ENCODE measurements around the gene CKM.
"Not testable (repeated sequence)": the region's sequence is repeated elsewhere in the genome, so short reads cannot be mapped to it uniquely, and the experiment has no call there.

The CKM gene

DNA sequence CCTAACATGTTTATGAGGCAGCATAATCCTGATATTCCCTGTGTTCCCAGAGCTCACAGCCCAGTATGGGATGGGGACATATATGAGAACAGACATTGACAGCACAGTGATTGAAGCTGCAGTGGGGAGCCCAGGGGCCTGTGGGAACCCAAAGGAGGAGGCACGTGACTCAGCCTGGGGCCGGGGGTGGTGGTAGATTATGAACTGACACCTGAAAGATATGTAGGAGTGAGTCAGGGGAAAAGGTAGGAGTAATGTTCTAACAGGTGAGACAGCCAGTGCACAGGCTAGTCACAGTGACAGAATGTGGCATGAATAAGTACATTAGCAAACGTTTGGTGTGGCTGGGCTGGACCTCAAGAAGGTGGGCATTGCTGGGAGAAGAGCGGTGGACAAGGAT is 29.0 kb downstream of the CKM start:
- DNase-seq (ENCODE audit: low spot score), result no peak

DNA sequence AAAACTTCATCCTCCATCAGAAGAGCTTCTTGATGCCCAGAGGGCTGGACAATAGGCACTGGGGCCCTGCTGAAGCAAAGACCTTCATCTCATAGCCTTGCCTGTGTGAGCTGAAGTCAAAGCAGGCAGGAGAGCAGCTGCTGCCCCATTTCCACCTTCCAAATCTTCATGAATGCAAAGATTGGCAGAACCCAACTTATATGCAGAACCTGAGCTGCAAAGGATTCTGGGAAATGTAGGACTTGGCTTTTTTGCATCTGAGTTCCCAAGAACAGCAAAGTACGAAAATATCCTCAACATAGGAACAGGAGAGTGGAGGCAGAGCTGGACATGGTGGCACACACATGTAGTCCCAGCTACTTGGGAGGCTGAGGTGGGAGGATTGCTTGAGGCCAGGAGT is 30.8 kb downstream of the CKM start:
- DNase-seq (ENCODE audit: low spot score), result no peak

DNA sequence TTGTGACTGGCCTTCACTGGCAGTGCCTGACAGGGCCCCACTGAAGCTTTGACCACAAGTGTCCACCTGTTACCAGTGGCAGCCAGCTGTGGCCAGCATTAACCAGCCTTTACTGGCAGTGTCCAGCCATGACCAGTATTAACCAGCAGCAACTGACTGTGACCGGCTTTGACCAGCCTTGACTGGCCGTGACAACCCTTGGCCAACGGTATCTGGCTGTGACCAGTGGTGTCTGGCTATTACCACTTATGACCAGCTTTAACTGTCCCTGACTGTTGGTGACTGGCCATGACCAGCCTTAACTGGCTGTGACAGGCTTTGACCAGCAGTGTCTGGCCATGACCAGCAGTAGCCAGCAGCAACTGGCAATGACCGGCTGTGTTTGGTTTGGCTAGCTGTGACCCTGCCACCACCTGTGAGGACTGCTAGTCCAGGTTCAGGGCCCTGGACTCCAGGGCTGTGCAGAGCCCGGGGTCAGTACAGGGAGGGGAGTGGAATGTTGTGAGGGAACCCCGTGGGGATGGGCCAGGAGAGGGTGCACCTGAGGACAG is 32.2 kb downstream of the CKM start:
- no peak for DNase-seq (ENCODE audit: low spot score)

DNA sequence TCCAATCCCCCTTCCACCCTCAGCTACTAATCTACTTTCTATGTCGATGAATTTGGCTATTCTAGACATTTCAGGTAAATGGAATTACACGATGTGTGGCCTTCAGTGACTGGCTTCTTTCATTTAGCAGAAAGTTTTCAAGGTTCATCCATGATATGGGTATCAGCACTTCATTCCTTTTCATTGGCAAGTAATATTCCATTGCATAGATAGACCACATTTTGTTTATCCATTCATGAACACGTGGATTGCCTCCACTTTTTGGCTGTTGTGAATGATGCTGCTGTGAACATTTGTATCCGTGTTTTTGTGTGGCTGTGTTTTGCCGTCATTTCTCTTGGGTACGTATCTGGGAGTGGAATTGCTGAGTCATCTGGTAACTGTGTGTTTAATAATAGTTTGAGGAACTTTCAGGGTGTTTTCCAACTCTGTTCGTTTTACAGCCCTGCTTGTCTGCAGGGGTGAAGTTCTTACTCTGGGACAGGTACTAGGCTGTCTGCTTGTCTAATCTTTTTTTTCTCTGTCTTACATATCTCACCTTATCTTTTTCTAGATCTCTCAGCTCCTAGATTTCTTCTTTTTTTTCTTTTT is 39.1 kb downstream of the CKM start:
- DNase-seq (ENCODE audit: low spot score), result no peak

DNA sequence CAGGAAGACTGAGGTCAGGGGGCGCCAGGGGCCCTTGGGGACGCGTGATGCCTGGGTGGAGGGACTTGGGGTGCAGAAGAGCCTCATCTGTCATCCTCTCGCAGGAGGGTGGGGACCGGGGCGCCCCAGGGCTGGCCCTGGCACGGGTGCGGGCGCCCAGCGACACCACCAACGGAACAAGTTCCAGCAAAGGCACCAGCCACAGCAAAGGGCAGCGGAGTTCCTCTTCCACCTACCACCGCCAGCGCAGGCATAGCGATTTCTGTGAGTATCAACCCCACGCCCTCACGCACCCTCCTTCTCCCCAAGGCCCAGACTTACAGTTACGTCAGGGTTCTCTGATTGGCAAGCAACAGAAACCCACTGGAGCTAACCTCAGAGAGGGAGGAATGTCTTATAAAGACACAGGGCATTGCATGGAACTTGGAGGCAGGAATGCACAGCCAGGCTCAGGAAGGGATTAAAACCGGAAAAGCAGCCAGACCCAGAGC is 42.2 kb downstream of the CKM start:
- DNase-seq (ENCODE audit: low spot score), result no peak

DNA sequence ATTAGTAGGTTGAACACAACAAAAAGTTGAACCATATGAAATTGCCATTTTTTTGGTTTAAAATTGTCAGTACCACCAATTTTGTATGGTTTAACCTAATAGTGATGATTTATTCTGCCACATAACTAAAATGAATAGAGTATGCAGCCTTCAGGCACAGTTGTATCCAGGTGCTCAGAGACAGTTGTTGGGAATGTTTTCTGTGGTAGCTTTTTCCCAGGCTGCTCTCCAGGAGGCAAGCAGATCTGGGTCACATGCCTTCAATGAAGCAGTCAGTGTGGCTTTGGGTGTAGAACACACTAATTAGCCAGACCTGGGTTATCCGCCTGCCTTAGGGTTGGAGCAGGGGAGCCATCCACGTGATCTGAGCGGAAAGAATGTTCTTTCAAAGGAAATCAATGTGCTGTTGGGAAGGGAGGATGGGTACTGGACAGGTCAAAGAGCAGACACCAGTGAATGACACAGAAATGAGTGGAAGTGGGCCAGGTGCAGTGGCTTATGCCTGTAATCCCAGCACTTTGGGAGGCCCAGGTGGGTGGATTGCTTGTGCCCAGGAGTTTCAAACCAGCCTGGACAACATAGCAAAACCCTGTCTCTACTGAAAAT is 43.0 kb downstream of the CKM start:
- DNase-seq (ENCODE audit: low spot score), result no peak

DNA sequence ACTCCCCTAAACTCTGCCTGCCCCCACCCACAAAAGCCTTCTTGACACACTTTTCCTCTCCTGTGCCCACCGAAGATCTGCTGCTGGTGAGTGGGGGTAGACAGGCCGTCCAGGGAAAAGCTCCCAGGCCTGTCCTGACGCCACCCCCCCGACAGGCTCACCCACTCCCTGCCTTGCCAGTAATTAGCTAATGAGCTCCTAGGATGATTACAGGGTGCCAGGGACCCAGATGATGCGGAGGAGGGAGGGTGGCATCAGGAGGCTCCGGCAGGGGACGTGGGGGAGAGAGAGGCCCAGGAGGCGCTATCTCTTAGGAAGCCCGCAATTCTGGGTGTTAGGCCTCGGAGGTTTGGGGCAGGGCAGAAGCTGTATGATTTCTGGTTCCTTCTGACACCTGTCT is 44.6 kb downstream of the CKM start:
- no peak for DNase-seq (ENCODE audit: low spot score)

DNA sequence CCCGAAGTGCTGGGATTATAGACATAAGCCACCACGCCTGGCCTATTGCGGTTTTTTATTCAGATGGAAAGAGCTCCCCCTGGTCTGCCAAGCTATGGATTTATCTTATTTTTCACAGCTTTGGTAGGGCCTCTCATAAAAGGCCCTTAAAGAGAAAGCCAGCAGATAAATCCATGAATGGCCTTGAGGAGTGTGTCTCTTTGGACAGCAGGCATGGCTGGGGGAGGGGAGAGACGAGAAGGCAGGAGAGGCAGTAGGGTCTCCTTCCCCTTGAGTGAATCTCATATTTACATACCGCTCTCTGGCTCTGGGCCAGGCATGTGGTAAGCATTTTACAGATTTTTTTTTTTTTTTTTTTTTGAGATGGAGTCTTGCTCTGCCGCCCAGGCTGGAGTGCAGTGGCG is 46.4 kb downstream of the CKM start:
- DNase-seq (ENCODE audit: low spot score), result no peak

DNA sequence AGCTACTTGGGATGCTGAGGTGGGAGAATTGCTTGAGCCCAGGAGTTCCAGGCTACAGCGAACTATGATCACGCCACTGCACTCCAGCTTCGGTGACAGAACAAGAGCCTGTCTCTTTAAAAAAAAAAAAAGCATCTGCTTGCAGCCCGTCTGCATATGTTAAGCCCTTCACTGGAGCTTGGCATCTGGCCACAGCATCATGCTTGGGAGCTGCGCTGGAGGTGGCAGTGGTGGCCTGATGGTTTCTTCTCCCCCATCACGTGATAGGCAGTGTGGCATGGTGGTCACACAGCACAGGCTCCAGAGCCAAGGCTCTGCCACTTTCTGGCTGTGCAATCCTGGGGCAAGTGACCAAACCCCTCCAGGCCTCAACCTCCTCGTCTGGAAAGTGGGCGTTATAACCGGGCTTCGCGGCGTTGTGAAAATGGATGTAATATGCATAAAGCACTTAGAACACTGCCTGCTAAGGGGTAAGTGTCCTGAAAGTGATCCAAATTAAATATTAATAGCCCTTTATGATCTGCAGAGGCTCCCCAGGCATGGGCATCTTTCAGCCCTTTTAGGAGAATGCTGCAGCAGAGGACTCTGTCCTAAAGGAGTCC is 47.2 kb downstream of the CKM start:
- DNase-seq (ENCODE audit: low spot score), result no peak

DNA sequence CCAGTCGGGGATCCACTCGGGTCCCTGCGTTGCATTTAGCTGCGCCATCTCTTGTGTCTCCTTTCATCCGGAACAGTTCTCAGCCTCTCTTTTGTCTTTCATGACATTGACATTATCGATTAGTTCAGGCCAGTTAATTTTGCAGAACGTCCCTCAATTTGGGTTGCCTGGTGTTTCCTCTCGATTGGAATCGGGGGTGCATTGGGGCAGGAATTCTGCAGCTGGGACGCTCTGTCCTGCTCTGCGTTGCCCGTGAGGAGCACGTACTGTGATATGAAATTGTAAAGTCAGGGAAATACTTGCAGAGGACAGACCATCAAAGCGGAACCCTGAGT is 49.2 kb downstream of the CKM start:
- no peak for DNase-seq (ENCODE audit: low spot score)

DNA sequence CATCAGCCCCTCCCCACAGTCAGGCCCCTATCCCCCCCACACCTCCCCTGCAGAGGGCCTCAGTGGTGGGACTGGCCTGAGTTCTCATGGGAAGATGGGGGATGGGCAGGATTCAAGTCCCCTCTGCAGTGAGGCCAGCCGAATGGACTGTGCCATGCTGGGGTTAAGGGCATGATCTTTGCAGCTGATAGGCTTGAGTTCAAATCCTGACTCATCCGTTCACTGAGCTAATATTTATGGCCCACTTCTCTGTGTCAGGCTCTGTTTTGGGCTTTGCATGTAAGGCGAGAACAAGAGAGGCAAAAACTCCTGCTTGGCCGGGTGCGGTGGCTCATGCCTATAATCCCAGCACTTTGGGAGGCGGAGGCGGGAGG is 51.0 kb downstream of the CKM start:
- no peak for DNase-seq (ENCODE audit: low spot score)

DNA sequence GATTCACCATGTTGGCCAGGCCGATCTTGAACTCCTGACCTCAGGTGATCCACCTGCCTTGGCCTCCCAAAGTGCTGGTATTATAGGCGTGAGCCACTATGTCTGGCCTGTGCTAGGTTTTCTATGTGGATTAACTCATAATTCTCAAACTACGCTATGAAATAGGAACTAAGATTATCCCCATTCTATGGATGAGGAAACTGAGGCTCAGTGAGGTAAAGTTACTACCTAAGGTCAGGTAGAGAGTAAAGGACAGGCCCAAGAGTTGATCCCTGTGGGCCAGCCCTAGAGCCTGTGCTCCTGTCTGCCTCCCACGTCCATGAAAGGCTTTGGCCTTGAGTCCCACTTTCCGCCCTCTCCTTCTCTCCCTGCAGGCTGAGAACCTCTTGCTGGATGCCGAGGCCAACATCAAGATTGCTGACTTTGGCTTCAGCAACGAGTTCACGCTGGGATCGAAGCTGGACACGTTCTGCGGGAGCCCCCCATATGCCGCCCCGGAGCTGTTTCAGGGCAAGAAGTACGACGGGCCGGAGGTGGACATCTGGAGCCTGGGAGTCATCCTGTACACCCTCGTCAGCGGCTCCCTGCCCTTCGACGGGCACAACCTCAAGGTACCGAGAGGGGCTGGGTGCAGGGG is 51.5 kb downstream of the CKM start:
- DNase-seq (ENCODE audit: low spot score), result no peak

DNA sequence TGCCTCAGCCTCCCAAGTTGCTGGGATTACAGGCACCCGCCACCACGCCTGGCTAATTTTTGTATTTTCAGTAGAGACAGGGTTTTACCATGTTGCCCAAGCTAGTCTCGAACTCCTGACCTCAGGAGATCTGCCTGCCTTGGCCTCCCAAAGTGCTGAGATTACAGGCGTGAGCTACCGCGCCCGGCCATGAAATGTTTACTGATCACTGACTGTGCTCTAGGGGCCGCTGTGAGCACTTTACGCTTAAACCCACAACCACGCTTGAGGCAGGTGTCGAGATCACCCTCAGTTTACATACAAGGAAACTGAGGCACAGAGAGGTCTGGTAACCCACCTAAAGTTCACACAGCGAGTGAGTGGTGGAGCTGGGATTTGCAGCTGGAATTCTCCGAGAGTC is 52.7 kb downstream of the CKM start:
- DNase-seq (ENCODE audit: low spot score), result not testable (repeated sequence)

DNA sequence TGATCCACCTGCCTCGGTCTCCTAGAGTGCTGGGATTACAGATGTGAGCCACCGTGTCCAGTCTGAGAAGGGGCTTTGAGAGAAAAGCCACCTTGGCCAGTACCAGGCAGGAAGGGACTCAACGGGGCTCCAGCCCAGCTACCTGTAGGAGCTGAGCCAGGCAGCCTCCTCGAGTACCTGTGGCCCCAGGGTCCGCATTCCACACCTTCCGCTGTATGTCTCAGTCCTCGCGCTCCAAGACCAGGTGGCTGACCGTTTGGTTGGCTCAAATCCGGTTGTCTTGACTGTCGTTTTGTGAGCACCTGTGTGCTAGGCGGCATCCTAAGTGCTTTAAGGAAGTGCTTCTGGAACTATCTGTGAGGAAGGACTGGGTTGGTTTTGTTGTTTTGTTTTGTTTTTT is 55.4 kb downstream of the CKM start:
- no peak for DNase-seq (ENCODE audit: low spot score)

DNA sequence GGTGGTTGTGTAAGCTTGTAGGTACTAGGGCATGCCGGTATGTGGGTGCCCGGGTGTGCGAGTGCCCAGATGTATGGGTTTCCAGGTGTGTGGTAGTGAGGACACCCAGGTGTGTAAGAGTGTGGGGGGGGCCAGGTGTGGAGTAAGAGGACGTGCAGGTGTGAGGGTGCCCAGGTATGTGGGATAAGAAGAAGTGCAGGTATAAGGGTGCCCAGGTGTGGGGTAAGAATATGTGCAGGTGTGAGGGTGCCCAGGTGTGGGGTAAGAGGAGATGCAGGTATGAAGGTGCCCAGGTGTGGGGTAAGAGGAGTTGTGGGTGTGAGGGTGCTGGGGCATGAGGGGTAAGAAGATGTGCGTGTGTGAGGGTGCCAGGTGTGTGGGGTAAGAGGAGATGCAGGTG is 57.3 kb downstream of the CKM start:
- no peak for DNase-seq (ENCODE audit: low spot score)

DNA sequence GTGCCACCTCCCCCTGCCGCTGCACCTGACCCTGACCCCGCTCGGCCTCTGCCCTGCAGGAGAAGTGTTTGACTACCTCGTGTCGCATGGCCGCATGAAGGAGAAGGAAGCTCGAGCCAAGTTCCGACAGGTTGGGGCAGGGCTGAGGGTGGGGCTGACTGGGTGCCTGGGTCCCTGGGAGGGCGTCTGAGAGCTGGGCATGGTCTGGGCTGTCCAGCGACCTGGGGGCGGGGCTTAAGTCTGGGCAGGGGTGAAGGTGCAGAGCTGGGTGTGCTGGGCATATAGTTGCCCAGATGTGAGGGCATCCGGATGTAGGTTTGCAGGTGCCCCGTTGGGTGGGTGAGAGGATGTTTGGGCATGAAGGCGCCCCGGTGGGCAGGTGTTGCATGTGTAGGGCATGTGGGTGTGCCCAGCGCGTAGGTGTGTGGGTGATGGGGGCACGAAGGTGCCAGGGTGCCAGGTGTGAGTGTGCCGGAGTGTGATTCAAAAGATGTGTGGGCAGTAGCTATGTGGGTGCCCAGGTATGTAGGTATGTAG is 57.8 kb downstream of the CKM start:
- no peak for DNase-seq (ENCODE audit: low spot score)

DNA sequence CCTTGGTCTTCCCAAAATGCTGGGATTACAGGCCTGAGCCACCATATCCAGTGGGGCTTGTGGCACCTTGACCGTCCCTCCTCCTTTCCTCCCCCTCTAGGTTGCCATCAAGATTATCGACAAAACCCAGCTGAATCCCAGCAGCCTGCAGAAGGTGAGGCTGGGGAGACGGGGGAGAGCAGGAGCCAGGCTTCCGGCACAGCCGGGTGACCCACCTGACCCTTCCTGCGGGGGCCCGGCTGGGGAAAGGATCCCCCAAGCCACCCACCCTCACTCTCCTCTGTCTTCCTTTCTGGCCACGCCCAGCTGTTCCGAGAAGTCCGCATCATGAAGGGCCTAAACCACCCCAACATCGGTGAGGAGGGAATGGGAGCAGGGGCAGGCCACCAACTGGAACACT is 59.7 kb downstream of the CKM start:
- no peak for DNase-seq (ENCODE audit: low spot score)

DNA sequence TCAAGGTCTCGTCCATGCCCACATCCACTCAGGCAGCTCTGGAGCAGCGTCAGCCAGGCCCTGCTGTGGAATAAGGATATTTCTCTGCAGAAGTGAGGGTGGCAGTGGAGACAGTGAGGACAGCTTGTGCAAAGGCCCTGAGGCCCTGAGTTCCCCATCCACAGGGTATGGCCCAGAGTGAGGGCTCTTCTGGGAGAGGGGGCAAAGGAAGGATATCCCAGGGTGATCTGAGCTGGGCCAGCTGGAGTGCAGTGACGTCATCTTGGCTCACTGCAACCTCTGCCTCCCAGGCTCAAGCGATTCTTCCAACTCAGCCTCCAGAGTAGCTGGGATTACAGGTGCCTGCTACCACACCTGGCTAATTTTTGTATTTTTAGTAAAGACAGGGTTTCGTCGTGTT is 60.1 kb downstream of the CKM start:
- DNase-seq (ENCODE audit: low spot score), result no peak

DNA sequence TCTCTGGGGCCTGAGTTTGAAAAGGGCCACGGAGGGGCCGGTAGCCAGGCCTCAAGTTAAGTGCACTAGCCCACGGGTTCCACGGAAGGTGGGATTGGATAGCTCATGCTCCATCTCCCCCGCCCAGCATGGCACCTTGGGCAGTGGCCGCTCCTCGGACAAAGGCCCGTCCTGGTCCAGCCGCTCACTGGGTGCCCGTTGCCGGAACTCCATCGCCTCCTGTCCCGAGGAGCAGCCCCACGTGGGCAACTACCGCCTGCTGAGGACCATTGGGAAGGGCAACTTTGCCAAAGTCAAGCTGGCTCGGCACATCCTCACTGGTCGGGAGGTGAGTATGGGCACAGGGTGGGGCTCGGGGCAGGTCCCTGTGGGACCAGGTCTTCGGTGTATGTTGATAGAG is 63.8 kb downstream of the CKM start:
- no peak for DNase-seq (ENCODE audit: low spot score)

DNA sequence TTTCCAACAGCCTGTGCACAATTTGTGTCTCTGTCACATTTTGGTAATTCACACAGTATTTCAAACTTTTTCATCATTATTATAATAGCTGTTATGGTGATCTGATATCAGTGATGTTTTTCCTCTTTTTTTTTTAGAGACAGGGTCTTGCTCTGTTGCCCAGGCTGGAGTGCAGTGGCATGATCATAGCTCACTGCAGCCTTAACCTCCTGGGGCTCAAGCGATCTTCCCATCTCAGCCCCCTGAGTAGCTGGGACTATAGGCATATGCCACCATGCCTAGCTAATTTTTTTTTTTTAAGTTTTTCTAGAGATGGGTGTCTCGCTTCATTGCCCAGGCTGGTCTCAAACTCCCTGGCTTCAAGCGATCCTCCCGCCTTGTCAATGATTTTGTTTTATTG is 65.8 kb downstream of the CKM start:
- DNase-seq (ENCODE audit: low spot score), result no peak

All from SK-N-DZ (cell line).